Lung microvascular endothelial cell (primary cell): ENCODE data around the gene CIITA. TPM values are rescaled to one million over a fixed set of nuclear protein-coding genes. Genes with fewer than 3 reads are reported as not detected.

Experiments used
- DNase-seq, 2 donors: peaks; one replicate each; pipeline versions ENCODE4 v3.0.0 to v3.0.0-alpha.2; 2010; ENCODE audit warnings: low read depth in 2 of 2
- total RNA-seq: library from RNA; depleted of rRNA; stranded (reverse); fragments of >200 nt; gene quantifications from 2 replicates; pipeline ENCODE4 v1.2.1, GENCODE V29; 2014

CIITA gene
- total RNA-seq, 1 donor from 2014 or later = under 0.01 TPM

DNA sequence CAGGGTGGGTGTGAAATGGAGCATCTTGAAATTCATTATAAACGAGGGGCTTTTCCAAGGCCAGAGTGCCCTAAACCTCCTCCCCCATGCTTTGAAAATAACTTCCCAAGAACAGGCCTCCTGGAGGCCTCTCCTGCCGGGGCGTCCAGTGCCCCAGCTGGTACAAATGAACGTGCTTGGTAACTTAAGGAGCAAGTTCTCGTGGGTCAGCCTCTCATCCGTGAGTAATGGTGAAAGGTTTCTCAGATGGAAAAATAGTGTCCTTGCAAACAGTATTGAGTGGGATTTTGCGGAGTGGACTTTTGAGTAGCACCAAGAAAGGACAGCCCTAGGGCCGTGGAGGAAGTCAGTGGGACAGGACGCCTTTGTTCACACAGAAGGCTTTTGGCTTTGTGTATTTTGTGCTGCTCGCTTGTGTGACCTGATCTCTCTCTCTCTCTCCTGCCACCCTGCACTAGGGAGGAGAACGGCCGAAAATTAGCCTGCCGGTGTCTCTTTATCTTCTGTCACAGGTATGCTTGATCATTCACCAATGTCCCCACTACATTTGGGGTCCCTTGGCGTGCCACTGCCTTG, 102.0 kb downstream of the CIITA start:
- no peak for DNase-seq

DNA sequence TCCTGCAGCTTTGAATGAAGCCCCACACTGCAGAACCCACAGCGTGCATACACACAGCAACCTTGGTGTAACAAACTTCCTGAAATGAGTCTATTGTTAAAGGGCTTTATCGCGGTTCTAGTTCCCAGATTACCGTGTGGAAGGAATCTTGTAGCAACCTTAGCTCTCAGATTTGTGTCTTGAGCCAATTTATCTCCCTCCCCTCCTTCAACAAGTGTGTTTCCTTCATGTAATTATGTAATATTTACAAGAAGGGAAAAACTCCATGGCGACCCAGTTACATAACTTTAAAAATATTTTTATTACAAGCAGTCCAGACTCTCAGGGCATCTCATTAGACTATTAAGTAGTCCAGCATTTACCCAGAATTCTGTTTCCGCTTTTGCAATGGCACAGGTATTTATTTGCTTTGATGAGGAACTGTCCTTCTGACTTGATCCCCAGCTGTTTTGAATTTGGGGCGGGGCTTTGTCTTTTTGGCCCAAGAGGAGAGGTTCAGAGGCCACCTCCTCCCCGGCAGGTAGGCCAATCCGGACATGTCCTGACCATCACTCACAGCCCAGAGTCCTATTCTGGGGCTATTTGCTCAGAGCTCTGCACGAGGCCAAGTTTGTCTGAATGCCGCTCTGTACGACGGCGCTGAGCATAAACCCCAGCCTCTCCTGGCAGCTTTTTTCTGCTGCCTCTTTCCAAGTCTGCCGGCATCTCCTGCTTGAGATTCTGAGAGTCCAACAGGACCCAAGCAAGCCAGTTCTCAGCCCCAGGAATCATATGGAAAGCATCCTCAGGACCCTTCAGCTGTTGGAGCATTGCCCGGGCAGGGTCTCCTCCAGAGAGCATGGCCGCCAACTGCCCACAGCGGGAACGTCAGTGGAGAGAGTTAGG, 103.0 kb downstream of the CIITA start:
- DNase-seq = no peak

DNA sequence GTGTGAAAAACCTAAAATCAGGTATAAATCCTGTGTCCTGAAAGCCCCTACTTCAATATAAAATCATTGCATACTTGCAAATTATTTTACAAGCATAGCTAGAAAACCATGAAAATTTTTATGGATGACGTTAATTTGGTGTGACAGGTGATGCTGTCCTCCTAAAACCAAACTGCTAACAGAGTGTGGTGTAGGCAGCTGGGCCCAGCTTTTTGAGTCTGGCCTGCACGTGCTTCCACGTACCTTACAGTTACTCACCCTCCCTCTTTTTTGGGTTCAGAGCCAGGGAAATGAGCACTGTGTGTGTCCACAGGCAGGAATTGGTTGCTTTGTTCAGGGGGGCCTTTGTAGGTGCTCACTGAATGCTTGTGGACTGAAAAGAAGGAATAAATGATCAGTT, 103.8 kb downstream of the CIITA start:
- DNase-seq = no peak

DNA sequence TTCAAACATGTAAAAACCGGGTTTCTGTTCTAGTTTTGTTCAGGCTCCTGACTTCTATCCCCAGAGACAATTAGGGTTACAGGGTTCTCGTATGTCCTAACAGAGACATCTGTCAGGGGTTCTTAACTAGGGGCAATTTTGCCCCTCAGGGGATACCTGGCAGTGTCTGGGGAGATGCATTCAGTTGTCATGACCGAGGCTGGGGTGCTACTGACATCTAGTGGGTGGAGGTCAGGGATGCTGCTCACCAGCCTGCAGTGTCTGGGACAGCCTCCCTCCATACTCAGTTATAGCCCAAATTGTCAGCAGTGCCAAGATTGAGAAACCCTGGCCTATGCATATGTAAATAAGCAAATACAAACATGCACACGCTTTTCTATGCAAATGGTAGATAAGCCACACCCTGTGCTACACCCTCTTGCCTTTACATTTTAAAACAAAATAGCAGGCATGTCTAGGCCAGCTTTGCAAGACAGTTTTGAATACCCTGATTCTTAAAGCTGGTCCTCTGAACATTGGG, 104.8 kb downstream of the CIITA start:
- peak in 1 of 2 donors; percentile 25 for DNase-seq

DNA sequence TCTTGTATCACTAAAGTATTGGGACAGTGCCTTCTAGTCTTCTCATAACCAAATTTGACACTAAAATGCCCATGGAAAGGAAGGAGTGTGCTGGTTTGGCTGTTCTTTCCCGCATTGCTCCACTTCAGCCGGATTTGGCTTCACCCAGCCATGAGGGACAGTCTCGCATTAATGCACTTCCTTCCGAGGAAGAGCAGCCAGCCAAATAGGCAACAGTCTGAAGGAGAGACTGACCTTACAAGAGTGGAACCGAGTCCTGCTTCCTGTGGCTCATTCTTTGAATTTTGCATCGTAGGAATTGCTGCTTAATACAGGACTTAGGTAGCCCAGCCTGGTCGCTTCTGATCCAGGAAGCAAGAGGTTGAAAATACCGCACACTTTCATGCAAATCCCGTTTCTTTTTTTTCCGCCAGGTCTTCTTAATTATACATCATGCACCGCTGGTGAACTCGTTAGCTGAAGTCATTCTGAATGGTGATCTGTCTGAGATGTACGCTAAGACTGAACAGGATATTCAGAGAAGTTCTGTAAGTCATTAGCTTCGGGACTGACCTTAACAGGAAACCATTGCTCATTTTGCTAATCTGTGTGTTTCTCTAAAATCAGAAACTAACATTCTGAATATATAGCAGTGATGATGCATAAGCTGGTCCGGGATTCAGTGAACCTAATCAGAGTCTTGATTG, 105.6 kb downstream of the CIITA start:
- DNase-seq = peak in 1 of 2 donors; percentile 78

DNA sequence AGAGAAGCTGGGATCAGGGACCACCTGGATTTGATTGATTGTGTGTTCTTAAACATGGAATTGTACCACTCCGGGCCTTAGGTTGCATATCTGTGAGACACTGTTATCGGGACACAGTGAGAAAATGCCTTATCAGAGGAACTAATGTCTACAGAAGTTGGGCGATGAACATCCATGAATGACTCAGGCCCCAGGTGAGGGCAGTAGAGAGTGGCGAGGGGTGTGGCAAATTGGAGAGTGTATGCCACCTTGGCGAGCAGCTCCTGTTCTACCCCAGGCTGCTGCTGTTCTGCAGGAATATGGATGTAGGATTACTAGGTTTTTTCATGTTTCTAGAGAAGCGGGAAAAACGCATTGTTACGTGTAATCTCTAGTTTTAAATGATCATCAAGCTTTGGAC, 106.2 kb downstream of the CIITA start:
- DNase-seq = no peak

DNA sequence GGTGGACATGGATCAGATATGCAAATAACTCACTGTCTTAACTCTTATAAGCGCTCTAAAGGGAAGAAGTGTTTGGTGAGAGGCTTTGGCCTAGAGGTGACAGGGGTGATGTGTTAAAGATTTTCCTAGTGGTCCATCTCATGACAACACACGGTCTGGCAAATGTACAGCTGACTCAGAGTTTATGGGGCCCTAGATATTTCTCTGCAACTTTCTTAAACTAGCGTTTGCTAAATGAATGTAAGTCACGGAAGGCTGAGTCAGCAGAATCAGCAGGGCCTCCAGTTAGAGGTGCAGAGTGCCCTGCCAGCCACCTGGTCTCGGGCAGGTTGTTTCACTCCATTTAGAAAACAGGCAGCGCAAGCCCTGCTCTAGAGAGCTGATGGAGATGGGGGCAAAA, 107.5 kb downstream of the CIITA start:
- DNase-seq = no peak

Other genes with a start within 250 kb of the CIITA start
- gene TEKT5, start 182.3 kb upstream of the CIITA start, total RNA-seq = not detected in 2 replicates
- gene NUBP1, start 133.4 kb upstream of the CIITA start, total RNA-seq = 21.1 and 27.6 TPM in 2 replicates
- not detected in 2 replicates for gene TVP23A, start 58.4 kb upstream of the CIITA start, total RNA-seq
- gene DEXI, start 65.3 kb downstream of the CIITA start, total RNA-seq = 31.4 and 62.3 TPM in 2 replicates
- 10.5 and 23.4 TPM in 2 replicates for gene CLEC16A, start 67.4 kb downstream of the CIITA start, total RNA-seq